GM12801 (cell line): Measurements from ENCODE around the gene EIF2A.

ENCODE experiments used
- TF ChIP-seq, protein P1 (sequence below): IDR thresholded peaks from one replicate; pipeline ENCODE4 v1.5.1; 2011; ENCODE audit warnings: control low read depth; ENCODE audit not compliant: insufficient read length; ENCODE audit errors: extremely low read depth

The EIF2A gene

DNA sequence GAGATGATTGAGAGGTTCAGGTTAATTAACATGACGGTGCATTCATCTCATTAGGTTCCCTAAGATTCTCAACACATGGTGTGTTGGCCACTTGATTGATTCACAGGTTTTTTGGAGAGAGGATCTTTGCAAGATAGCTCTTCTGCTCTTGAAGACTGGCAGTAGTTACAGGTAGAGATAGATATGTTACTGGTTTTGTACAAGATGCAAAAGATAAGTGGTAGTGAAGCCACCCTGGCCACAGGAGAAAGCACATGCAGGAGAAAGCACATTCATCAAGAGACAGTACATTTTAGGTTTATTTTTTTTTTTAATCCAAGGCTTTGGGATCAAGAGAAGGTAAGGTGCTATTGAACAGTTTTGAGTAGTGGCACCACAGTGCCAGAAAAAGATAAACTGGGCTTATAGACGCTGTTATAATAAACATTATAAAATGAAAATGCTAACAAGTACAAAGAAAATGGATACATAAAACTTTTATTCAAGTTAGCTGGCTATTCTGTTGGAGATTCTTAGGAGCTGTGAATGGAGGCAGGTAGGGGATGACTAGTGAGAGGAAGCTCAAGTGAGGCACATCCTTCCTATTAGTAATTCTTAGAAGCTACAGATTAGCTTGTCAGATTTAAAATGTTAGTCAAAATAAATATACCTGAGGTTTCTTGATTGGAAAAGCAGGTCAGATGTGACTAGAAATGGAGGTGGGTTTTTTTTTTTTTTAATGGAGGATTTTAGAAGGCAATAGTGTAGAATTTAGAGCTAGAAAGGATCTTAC lies 67.3 kb downstream of the EIF2A start:
- TF ChIP-seq, protein P1, sequence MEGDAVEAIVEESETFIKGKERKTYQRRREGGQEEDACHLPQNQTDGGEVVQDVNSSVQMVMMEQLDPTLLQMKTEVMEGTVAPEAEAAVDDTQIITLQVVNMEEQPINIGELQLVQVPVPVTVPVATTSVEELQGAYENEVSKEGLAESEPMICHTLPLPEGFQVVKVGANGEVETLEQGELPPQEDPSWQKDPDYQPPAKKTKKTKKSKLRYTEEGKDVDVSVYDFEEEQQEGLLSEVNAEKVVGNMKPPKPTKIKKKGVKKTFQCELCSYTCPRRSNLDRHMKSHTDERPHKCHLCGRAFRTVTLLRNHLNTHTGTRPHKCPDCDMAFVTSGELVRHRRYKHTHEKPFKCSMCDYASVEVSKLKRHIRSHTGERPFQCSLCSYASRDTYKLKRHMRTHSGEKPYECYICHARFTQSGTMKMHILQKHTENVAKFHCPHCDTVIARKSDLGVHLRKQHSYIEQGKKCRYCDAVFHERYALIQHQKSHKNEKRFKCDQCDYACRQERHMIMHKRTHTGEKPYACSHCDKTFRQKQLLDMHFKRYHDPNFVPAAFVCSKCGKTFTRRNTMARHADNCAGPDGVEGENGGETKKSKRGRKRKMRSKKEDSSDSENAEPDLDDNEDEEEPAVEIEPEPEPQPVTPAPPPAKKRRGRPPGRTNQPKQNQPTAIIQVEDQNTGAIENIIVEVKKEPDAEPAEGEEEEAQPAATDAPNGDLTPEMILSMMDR, result no peak

GRCh38 chr3:150620002-150620689 lies 73.6 kb downstream of the EIF2A start:
- TF ChIP-seq, protein P1, result no peak

DNA sequence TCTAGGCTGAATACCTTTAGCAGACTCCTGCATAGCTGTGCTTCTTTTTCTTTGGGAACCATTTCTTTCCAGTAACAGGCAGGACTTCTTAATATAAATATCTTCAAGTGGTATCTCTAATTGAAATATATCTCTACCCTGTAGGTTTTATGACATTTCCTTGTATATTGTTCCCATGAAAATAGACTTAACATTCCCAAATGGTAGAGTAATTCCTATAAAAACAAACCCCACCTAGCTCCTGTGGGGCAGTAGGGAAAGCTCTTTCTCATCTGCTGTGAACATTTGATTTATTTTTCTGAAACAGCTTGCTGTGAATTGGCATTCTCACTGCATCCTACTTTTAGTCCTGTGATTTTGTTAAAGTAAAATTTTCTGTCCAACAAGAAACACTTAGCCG lies 77.4 kb downstream of the EIF2A start:
- TF ChIP-seq, protein P1, result no peak

DNA sequence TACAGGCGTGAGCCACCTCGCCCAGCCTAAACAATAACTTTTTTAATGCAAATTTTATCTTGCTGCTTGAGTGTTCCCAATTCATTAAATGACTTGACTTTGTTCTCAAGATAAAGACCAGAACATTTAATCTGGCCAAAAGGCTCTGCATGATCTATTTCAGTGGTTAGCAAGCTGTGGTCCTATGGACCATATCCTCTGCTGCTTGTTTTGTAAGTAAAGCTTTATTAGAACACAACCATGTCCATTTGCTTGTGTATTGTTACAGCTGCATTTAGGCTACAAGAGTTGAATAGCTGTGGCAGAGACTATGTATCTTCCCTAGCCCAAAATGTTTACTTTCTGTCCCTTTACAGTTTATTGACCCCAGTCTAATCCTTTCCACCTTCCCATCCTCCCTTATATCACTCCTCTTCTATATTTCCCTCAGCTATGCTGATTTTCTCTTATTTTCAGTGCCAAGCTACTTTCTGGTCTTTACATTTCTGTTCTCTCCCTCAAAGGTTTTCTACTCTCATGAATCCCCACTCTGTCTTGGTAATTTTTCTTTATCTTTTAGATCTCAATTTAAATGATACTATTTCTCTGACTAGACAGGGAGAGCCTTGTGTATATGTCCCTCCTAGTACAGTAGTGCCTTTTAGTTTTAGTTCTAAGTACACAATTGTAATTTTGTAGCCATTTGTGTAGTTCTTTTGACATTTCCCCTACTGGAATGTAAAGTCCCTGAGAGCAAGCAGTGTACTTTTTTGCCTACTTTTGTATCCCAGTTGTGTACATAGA lies 79.8 kb downstream of the EIF2A start:
- TF ChIP-seq, protein P1, result no peak

GRCh38 chr3:150627557-150627956 lies 81.0 kb downstream of the EIF2A start:
- TF ChIP-seq, protein P1, result no peak

- TF ChIP-seq, protein P1, result no peak
These were observed 85.1 kb downstream of the EIF2A start for GRCh38 chr3:150631515-150632221.
